Measurements from ENCODE around the gene ADIPOR2. TPM values are rescaled to one million over a fixed set of nuclear protein-coding genes. Genes with fewer than 3 reads are reported as not detected.

The ADIPOR2 gene
- polyA plus RNA-seq, 2 of the 4 experiments (the other 2 are of a cell fraction): 60.4 to 65.4 TPM

GRCh38 chr12:1763153-1763552, 72.3 kb downstream of the ADIPOR2 start:
- TF ChIP-seq NPAS2 (CRISPR knock-in tag; IDR thresholded peaks at IDR 0.05; ENCODE audit: borderline replicate concordance): no peak
- TF ChIP-seq RFX5 (IDR thresholded peaks at IDR 0.05): no peak
- no peak for TF ChIP-seq KDM5A (IDR thresholded peaks at IDR 0.05)
- TF ChIP-seq USF2 (IDR thresholded peaks at IDR 0.05): no peak
- TF ChIP-seq MYC (IDR thresholded peaks at IDR 0.05; ENCODE audit: borderline replicate concordance, low read length): no peak
- TF ChIP-seq E2F6 (IDR thresholded peaks at IDR 0.05; ENCODE audit: borderline replicate concordance, low read depth): no peak
- no peak for TF ChIP-seq HES2 (IDR thresholded peaks at IDR 0.05)
- TF ChIP-seq ZSCAN20 (CRISPR knock-in tag; IDR thresholded peaks at IDR 0.05): no peak
- TF ChIP-seq RAD21 (conservative IDR thresholded peaks at IDR 0.05 in 1 of 2, IDR thresholded peaks at IDR 0.05 in 1 of 2): no peak
- no peak for TF ChIP-seq RCOR1 (IDR thresholded peaks at IDR 0.05; ENCODE audit: low read depth, low read length)
- TF ChIP-seq ELK1 (IDR thresholded peaks at IDR 0.05; ENCODE audit: low read depth, low read length): no peak
- TF ChIP-seq MAZ (IDR thresholded peaks at IDR 0.05; ENCODE audit: borderline replicate concordance, low read depth, low read length): no peak
- no peak overlapping the region for H3K27ac ChIP-seq
- no peak for ATAC-seq
- DNase-seq (ENCODE audit: low read depth in 1 of 2, low spot score in 1 of 2): no peak
- peaks cover 41% of the 10 kb centered on the region for H3K4me1 ChIP-seq
- 0 out of 3 replicates have a peak, but pooled peaks cover 5% of the 10 kb centered on the region for H3K9me3 ChIP-seq
- ChIA-PET CTCF (interaction anchor here (2.0 kb wide), 1 partner anchor 28 kb away, joined by 6 read pairs; no protein-coding TSS in a partner anchor), POLR2A (no interaction called here)
- no peak for FAIRE-seq
- H3K4me3 ChIP-seq: no peak overlapping the region
- WGBS (ENCODE audit: missing lambda C conversion rate): 90% methylated on average over 2 of the region's 2 CpGs
- no peak overlapping the region for H3K4me2 ChIP-seq

GRCh38 chr12:1766110-1766509, 75.2 kb downstream of the ADIPOR2 start:
- 34% methylated on average over 1 of the region's 1 CpG for WGBS (ENCODE audit: missing lambda C conversion rate)
- ATAC-seq (no peak), DNase-seq (ENCODE audit: low read depth in 1 of 2, low spot score in 1 of 2) (no peak), FAIRE-seq (no peak)
- ChIA-PET CTCF (interaction anchor here (1.1 to 4.9 kb wide), 3 partner anchors 10 to 25 kb away, joined by 3 to 24 read pairs (median 6); no protein-coding TSS in a partner anchor), POLR2A (no interaction called here)
- Histone ChIP-seq H3K9me3 (no peaks in the 10 kb centered on the region), H3K4me2 (peak overlapping the region; percentile 12; the same call in 1 of the 3 replicates), H3K27ac (no peak overlapping the region), H3K4me1 (peaks cover 53% of the 10 kb centered on the region), H3K4me3 (no peak overlapping the region)
- TF ChIP-seq PHF8 (IDR thresholded peaks at IDR 0.05; ENCODE audit: borderline replicate concordance, low read depth) (no peak), ESRRA (IDR thresholded peaks at IDR 0.05; ENCODE audit: borderline replicate concordance, low read length) (no peak), MAX (IDR thresholded peaks at IDR 0.05) (no peak), CBX2 (IDR thresholded peaks at IDR 0.05; ENCODE audit: borderline replicate concordance, low read depth) (no peak), FOSB (CRISPR knock-in tag; IDR thresholded peaks at IDR 0.05) (no peak), HES2 (IDR thresholded peaks at IDR 0.05) (no peak), CHD2 (IDR thresholded peaks at IDR 0.05; ENCODE audit: low read length, partially characterized antibody) (no peak), JUN (IDR thresholded peaks at IDR 0.05) (no peak), EHF (CRISPR knock-in tag; IDR thresholded peaks at IDR 0.05) (no peak)
